Epithelial cell of esophagus (primary cell): ENCODE measurements around the gene EXD2.
"Not testable (repeated sequence)": the region's sequence is repeated elsewhere in the genome, so short reads cannot be mapped to it uniquely, and the experiment has no call there.

Experiments used
- DNase-seq: peaks from one replicate; pipeline ENCODE4 v3.0.0; 2010; ENCODE audit warnings: low read depth
- H3K4me3 ChIP-seq: 2 replicates; pipeline ENCODE4 v1.5.1; 2011; ENCODE audit warnings: mild to moderate bottlenecking, low read length, control low read depth
- TF ChIP-seq, protein P1 (sequence below): IDR thresholded peaks from 2 replicates; pipeline ENCODE4 v1.5.1; 2011; ENCODE audit warnings: low read depth, mild to moderate bottlenecking, low read length, control low read depth, inconsistent platforms; ENCODE audit not compliant: insufficient read depth; ENCODE audit errors: missing control alignments

EXD2 gene

DNA sequence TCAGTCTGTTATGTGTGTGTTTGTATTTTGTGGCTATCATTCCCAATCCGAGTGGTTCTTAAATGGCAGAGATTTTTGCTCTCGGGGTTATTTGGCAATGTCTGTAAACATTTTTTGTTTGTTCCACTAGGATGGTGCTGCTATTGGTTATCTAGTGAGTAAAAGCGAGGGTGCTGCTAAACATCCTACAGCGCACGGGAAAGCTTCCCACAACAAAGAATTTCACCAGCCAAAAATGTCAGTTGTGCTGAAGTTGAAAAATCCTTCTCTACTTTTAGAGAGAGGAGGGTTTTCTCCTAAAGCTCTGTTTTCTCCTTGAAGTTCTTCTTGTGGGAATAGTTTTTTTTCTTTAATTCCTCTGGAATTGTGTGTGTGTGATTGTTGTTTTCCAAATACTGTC, 2.4 kb downstream of the EXD2 start:
- no peak overlapping the region for H3K4me3 ChIP-seq
- DNase-seq, result no peak
- TF ChIP-seq, protein P1, sequence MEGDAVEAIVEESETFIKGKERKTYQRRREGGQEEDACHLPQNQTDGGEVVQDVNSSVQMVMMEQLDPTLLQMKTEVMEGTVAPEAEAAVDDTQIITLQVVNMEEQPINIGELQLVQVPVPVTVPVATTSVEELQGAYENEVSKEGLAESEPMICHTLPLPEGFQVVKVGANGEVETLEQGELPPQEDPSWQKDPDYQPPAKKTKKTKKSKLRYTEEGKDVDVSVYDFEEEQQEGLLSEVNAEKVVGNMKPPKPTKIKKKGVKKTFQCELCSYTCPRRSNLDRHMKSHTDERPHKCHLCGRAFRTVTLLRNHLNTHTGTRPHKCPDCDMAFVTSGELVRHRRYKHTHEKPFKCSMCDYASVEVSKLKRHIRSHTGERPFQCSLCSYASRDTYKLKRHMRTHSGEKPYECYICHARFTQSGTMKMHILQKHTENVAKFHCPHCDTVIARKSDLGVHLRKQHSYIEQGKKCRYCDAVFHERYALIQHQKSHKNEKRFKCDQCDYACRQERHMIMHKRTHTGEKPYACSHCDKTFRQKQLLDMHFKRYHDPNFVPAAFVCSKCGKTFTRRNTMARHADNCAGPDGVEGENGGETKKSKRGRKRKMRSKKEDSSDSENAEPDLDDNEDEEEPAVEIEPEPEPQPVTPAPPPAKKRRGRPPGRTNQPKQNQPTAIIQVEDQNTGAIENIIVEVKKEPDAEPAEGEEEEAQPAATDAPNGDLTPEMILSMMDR, result no peak

DNA sequence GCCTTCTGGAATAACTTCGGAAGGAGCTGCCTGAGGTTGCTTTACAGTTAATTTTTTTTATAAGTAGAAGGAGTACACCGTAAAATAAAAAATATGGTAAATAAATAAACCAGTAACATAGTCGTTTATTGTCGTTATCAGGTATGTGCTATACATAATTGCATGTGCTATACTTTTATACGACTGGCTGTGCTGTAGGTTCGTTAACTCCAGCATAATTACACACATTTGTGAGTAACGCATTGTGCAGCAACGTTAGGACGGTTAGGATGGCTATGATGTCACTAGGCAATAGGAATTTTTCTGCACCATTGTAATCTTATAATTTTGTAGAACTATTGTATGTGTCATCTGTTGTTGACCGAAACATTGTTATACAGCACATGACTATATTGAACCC, 8.5 kb downstream of the EXD2 start:
- TF ChIP-seq, protein P1, result no peak
- DNase-seq, result no peak
- no peak overlapping the region for H3K4me3 ChIP-seq

DNA sequence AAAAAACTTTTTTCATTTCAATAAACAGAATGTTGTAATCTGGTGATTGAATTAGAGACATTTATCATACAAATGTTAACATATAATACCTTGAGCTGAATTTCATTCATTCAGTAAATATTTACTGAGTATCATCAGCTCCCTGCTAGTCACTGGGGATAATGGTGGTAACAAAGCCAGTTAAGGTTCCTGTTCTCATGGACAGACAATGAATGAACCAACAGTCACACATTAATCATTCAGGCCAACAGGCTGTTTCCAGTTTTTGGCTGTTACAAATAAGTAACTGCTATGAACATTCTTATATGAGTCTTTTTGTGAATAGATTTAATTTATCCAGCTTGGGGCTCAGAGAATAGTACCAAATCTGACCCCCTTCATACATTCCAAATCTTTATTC, 13.5 kb downstream of the EXD2 start:
- H3K4me3 ChIP-seq, result no peak overlapping the region
- TF ChIP-seq, protein P1, result no peak
- peak; percentile 85 for DNase-seq

DNA sequence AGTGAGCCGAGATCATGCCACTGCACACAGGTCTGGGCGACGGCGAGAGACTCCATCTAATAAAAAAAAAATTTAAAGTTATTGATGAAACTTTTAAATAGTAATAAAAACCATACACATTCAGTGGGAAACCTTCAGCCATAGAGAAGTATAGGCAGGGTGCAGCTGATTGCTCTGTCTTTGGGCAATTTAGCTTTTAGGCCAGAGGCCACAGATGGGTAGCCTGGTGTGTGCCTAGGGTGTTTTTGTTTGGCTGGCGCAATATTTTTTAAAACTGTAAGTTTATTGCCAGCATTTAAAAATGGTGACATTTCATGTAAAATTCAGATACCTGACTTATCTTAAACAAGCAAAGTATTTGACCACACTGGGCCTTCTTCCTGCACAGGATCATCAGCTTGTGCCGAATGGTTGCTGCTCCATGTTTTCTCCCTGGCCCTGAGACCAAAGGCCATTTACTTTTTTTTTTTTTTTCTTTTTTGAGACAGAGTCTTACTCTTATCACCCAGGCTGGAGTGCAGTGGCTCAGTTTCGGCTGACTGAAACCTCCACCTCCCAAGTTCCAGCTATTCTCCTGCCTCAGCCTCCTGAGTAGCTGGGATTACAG, 16.2 kb downstream of the EXD2 start:
- H3K4me3 ChIP-seq, result no peak overlapping the region
- DNase-seq, result no peak
- TF ChIP-seq, protein P1, result no peak

DNA sequence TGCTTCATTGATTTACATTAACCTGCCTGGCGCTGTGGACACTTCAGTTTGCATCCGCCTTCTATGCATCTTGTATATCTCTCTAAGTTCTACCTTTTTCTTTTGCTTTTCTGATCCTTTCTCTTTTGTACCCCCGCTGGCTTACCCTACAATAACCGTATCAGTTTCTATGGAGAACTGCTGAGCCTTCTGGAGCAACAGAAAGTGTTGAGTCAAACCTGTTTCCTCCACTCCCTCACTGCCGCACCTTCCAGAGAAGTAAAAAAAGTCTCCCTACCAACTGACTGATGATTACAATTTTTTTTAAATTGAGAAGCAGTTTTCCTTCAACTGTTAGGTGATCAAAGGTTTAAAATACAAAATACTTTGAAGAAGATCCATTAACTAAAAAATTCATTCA, 17.4 kb downstream of the EXD2 start:
- peak; percentile 24 for DNase-seq
- H3K4me3 ChIP-seq, result no peak overlapping the region
- TF ChIP-seq, protein P1, result no peak

DNA sequence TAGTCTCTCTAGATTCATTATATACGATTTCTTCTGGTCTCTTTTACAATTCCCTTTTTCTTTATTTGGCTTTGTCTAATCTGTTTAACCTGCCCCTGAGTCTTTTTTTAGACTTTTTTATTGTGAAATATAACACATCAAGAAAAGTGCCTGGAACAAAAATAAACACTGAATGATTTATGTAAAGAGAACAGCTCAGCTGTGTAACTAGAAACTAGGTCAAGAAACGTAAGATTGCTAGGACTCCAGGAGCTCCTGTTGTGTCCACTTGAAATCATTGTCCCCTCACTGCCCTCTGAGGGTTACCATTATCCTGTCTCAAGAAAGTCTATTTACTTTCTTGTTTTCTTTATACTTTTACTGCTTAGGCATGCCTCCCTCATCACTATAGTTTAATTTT, 23.1 kb downstream of the EXD2 start:
- no peak overlapping the region for H3K4me3 ChIP-seq
- TF ChIP-seq, protein P1, result no peak
- DNase-seq, result no peak

DNA sequence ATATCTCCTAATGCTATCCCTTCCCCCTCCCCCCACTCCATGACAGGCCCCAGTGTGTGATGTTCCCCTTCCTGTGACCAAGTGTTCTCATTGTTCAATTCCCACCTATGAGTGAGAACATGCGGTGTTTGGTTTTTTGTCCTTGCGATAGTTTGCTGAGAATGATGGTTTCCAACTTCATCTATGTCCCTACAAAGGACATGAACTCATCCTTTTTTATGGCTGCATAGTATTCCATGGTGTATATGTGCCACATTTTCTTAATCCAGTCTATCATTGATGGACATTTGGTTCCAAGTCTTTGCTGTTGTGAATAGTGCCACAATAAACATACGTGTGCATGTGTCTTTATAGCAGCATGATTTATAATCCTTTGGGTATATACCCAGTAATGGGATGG, 26.4 kb downstream of the EXD2 start:
- H3K4me3 ChIP-seq, DNase-seq: not testable (repeated sequence)
